ENCODE results near the gene SAA1. TPM values are rescaled to one million over a fixed set of nuclear protein-coding genes. Genes with fewer than 3 reads are reported as not detected.

Gene SAA1
- total RNA-seq, 1 donor from 2014 or later: not detected

DNA sequence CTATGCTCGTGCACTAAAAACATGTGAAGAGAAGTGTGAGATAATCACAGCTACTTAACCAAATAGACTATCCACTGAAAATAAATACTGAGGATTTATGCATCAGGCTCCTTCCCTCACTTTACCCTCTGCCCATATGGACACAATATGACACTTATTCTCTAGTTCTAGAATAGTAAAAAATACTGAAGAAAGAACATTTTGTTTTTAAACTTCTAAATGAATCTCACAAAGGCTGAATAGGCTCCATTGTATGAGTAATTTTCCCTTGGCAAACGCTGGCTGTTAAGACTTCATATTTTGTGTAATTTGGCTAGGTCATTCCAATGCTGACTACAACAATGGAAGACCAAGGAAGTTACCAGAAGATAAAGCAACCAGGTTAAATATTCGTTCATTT is 45.9 kb downstream of the SAA1 start:
- peak; percentile 37 for DNase-seq

DNA sequence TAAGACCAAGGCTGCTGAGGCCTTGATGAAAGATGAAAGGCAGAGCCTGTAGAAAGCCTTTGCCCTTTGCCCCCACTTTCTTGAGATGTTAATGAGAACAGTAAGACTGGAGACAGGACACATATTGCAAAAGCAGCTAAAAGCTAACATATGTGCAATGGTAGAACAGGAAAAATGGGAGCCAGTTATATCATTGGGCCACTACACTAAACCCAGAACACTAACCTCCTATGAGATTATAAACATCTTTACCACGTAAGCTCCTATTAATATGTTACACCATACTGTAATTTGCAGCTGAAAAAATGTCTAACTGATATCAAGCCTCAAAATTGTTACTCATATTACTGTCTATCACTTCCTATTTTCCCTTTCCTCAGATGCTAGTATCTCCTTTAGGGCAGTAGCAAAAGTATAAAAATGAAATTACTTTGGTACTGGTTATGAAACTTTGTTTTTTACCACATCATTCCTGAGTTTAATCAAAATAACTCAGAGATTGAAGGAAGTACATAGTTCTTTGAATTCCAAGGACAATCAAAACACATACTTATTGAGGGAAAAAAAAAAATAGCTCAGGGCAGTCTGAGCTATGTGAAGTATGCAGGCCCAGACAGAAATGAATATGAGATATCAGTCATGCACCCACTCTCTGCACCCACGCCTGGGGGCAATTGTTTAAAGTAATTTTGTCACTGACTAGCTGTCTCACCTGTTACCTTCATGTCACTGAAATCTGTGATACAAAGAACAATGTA is 46.8 kb downstream of the SAA1 start:
- no peak for DNase-seq

DNA sequence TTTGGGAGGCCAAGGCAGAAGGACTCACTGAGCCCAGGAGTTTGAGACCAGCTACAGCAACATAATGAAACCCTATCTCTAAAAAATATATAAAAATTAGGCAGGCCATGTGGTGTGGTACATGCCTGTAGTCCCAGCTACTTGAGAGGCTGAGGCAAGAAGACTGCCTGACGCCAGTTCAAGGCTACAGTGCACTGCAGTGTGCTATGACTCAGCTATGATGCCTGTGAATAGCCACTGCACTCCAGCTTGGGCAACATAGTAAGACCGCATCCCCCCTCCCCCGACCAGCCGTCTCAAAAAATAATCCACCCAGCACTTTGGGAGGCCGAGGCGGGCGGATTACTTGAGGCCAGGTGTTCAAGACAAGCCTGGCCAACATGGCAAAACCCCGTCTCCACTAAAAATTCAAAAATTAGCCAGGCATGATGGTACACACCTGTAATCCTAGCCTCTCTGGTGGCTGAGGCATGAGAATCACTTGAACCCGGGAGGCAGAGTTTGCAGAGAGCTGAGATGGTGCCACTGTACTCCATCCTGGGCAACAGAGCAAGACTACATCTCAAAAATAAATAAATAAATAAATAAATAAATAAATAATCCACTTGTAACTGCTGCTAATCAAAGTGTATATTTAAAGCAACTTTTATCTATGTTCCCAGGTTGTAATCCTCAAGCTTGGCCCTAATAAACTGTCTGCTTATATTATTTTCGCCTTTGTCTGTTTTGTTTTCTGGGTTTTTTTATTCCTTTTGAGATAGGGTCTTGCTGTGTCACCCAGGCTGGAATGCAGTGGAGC is 48.1 kb downstream of the SAA1 start:
- no peak for DNase-seq

DNA sequence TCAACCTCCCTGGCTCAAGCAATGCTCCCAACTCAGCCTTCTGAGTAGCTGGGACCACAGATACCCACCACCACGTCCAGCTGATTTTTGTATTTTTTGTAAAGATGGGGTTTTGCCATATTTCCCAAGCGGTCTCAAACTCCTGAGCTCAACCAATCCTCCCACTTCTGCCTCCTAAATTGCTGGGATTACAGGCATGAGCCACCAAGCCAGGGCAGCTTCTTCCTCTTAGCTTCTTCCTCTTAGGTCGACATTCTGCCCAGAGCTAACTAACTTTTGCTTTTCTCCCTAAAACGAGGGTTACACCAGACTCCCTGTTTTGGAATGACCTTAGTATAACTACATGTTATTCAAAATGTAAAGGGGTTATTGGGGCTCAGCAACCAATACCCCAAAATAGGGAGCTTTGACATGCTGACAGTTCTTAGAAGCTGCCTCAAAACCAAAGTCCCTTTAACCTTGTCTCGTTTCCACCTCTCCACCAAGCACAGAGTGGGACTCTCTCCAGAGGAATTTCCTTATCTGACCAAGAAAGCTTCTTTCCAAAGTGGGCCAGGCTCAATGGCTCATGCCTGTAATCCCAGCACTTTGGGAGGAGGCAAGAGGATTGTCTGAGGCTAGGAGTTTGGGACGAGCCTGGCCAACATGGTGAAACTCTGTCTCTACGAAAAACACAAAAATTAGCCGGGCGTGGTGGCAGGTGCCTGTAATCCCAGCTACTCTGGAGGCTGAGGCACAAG is 48.9 kb downstream of the SAA1 start:
- no peak for DNase-seq

DNA sequence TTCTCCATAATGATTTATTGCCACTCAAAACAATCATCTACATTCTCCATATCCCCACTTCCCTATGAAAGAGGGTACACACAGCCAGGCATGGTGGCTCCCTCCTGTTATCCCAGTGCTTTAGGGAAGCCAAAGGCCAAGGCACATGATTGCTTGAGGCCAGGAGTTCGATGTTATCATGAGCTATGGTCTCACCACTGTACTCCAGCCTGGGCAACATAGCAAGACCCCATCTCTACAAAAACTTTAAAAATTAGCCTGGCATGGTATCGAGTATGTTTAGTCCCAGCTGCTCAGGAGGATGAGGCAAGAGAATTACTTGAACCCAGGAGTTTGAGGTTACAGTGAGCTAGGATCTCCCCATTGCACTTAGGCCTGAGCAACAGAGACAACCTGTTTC is 49.8 kb downstream of the SAA1 start:
- no peak for DNase-seq

DNA sequence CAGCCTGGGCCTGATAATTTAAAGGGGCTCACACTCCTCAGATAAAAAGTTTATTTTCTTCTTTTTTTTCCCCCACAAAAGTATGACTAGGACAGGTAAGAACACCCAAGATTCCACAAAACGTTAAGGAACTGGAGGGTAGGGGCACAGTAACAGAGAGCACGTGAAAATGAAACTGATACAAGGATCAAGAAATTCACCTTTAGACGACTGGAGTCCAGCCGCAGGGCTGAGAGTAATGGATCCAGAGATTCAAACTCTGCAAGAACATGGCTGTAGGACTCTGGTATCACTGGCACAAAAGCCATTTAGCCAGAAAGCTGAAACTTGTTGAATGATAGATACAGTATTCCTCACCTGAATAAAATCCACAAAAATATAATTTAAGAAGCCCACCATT is 51.5 kb downstream of the SAA1 start:
- DNase-seq: no peak

Small RNA genes within 50 kb of the gene (small RNA-seq; reads per million reads assigned to genes)
- not detected for gene RNA5SP333 (ENCODE audit: low replicate concordance)
- gene RNA5SP334 (ENCODE audit: low replicate concordance): not detected

Other genes starting within 250 kb of the SAA1 start
- gene TPH1, start 220.0 kb upstream of the SAA1 start, total RNA-seq: 0.20 TPM
- gene SAAL1, start 160.2 kb upstream of the SAA1 start, total RNA-seq: 15.8 TPM
- gene MRGPRX3, start 133.7 kb upstream of the SAA1 start, total RNA-seq: not detected
- not detected for gene MRGPRX4, start 93.4 kb upstream of the SAA1 start, total RNA-seq
- not detected for gene SAA4, start 29.5 kb upstream of the SAA1 start, total RNA-seq
- 0.69 TPM for gene SAA2, start 17.6 kb upstream of the SAA1 start, total RNA-seq
- gene HPS5, start 55.9 kb downstream of the SAA1 start, total RNA-seq: 32.8 TPM
- gene GTF2H1, start 56.3 kb downstream of the SAA1 start, total RNA-seq: 50.9 TPM
- 321 TPM for gene LDHA, start 128.3 kb downstream of the SAA1 start, total RNA-seq
- not detected for gene LDHC, start 146.1 kb downstream of the SAA1 start, total RNA-seq
- gene LDHAL6A, start 189.6 kb downstream of the SAA1 start, total RNA-seq: not detected

All from skin of body (tissue), 3 donors.